HG03520 (cell line): ENCODE results near the gene RALGPS2.
A peak's percentile ranks its signal among the peaks of the same experiment; 100 is the strongest.

ENCODE experiments used
- ATAC-seq: cut with Tn5 transposase; IDR thresholded peaks from one replicate; pipeline ENCODE4 v1.9.1; 2021; ENCODE audit warnings: mild to moderate bottlenecking, moderate library complexity; ENCODE audit not compliant: unreplicated experiment

Gene RALGPS2, protein sequence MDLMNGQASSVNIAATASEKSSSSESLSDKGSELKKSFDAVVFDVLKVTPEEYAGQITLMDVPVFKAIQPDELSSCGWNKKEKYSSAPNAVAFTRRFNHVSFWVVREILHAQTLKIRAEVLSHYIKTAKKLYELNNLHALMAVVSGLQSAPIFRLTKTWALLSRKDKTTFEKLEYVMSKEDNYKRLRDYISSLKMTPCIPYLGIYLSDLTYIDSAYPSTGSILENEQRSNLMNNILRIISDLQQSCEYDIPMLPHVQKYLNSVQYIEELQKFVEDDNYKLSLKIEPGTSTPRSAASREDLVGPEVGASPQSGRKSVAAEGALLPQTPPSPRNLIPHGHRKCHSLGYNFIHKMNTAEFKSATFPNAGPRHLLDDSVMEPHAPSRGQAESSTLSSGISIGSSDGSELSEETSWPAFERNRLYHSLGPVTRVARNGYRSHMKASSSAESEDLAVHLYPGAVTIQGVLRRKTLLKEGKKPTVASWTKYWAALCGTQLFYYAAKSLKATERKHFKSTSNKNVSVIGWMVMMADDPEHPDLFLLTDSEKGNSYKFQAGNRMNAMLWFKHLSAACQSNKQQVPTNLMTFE

DNA sequence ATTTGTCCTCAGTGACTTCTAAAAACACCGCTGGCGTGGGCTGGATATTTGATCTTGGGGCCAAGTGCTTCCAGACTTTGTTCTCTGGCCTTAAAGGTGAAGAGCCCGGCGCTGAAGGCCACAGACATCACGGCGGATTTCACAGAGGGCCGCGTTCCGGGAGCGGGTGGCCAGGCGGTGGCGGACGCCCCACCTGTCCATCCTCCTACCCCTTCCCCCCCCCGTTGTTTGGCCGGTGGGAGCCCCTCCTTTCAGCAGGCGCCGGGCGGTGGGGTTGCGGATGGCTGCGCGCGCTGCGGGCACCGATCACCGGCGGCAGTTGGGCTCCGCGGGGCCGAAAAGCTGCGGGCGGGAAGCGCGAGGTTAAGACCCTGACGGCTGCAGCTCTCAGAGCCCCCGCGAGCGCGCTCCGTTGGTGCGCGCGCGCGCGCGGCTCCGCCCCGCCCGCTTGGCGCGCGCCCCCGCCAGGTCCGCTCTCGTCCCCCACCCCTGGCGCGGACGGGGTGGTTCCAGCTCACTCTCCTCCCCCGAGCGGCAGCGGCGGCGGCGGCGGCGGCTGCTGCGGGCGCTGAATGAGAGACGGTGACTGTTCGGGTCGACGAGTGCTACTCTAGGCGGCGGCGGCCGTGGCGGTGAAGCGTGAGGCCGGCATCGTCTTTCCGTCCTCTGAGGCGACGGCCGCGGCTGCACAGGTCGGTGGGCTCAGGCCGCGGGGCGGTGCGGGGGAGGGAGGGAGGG, at the start of gene RALGPS2:
Gene RALGPS2, plus strand, starts transcription at position 517 of the 738 bp plus-strand sequence. CDS start 51,521 bp downstream, outside the sequence.
- ATAC-seq: peak; percentile 55

DNA sequence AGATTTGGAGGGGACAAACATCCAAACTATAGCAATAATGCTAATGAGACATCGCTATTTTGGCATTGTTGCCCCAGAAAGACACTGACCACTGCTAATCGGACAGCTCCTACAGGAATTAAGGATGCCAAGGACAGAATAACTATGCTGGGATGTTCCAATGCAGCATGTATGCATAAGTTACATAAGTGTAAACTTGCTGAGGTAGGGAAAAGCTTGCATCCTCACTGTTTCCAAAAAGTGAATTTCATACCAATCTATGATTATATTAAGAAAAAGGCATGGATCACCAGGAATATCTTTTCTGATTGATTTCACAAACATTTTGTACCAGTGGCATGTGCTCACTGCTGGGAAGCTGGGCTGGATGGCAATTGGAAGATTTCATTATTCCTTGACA, 45.8 kb upstream of the RALGPS2 start:
- ATAC-seq: no peak

DNA sequence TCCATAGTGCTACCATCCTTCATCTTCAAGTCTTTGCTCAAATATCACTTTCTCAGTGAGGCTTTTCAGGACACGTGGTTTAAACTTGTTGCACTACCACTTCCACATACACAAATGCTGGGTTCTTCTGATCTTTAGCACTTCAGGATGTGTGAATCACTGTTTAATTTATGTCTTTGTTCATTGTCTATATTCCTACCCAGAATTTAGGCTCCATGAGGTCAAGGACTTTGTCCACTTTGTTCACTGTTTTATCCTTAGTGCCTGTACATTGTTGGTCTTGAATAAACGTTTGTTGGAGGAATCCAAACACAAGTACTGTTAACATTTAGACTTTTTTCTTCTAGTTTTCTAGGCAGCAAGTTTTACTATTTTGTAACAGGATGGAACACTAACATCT, 42.6 kb upstream of the RALGPS2 start:
- no peak for ATAC-seq

DNA sequence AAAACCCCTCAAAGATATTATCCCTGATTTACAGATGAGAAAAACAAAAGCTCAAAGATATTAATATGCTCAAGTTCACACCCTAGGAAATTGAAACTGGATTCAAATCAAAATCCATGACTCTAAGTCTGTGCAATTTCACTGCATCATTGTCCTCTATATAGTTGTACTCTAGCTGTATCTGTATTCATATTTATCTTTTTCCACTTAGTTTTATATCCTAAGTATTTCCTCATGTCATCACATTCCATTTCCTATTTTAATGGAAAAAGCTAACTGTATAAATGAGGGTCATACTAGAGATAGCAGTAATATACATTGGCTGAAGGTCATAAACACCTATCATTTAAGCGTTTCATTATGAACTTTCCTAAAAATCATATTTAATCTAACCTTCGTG, 42.2 kb upstream of the RALGPS2 start:
- no peak for ATAC-seq

DNA sequence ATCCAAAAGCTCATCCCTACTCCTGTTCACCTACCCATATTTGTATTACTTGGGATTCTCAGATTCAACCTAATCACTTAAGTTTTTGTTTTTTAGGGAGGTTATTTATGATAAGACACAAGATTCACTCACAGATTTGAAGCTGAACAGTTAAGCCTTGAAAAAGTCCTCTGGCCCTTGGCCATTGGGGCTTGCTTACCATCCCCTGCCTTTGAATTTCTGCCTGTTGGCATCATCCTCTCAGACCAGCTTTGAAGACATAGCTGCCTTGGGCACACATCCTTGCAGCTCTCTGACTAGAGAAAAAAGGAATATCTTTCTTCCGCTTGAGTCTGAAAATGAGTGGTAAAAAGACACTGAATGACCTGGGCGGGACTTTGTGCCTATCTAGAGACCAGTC, 41.8 kb upstream of the RALGPS2 start:
- no peak for ATAC-seq

DNA sequence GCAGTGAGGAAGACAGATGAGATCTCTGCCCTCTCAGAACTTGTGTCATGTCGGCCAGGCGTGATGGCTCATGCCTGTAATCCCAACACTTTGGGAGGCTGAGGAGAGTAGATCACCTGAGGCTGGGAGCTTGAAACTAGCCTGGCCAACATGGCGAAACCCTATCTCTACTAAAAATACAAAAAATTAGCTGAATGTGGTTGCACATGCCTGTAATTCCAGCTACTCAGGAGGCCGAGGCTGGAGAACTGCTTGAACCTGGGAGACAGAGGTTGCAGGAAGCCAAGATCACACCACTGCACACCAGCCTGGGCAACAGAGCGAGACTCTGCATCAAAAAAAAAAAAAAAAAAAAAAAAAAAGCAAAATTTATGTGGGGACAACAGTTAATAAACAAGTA, 40.9 kb upstream of the RALGPS2 start:
- no peak for ATAC-seq

DNA sequence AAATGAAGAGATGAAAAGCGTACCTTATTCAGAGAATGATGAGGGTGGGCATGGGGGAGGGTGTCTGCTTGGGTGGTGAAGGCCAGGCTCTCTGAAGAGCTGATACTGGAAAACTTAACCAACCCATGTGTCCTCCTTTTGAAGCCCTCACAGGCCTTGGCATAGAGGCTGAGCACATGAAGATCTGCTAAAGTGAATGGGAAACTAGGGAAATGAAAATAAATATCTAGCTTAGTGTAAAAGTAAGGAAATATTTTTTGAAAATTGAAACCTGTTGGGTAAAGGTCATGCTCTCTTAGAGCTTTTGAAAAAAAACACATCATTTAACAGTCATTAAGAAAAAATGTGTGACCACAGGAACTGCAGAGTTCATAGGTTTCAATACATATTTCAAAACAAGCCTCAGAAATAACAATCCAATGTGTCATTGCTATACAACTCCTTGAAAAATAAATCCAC, 40.5 kb upstream of the RALGPS2 start:
- ATAC-seq: peak; percentile 66

DNA sequence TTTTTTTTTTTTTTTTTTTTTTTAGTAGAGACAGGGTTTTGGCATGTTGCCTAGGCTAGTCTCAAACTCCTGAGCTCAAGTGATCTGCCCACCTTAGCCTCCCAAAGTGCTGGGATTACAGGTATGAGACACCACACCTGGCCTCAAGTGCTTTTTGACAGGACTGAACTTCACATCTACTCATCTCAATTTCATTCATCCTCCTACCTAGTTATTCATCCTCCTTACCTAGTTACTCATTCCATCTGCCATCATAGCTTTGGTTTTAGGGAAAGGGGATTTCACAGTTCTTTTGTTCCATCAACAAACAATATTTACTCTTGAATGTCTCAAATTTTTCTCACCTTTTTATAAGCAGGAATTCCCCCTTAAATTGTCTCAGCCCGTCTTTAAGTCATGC, 38.6 kb upstream of the RALGPS2 start:
- no peak for ATAC-seq

DNA sequence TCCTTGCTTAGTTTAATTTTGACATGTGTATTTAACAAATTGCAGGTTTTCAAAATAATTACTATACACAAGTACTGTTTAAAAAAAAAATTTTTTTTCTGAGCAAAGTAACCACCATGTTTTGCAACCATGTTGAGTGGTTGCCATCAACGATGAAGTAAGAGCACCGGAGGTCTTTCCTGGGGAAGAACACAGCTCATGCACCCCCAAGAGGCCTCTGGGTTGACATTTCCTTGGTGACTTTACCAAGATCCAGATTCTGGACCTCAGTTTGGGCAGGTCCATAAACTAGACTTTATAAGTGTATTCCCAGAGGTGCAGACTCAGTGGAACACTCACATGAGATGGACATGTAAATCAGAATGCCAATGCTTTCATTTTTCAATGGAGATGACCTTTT, 36.8 kb upstream of the RALGPS2 start:
- ATAC-seq: no peak

DNA sequence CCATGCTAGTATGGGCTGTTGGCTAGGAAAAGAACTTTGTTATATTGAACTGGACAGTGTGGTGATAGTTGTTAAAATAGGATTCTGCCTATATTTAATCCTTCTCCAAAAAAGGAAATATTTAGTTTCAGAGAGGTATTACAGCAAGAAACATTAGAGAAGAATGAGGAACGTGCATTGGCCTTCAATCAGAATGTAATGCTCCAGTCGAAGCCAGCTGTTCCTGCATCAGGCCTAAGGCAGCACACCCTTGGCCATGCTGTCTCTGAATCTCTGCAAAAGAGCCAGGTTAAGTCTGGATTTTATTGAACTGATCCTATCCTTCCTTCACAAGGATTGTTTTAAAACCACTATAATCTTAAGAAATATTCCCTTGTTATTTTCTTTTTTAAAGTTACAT, 35.3 kb upstream of the RALGPS2 start:
- ATAC-seq: no peak

DNA sequence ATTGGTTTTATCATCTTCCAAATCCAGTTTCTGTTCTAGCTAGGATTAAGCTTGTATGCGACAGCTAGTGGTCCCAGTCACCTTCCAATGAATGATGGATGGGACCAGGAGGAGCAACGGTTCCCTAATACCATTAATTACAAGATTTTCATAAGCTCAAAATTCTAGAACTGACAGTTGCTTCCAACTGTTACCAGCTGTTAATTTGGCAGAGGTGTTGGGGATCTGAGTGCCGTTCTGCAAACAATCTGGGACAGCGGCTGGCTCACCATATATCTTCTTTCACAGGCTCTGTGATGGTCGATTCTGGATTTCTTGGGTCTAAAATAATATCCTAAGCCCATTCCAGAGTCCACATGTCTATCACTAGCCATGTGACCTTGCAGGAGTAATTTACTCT, 34.5 kb upstream of the RALGPS2 start:
- no peak for ATAC-seq

DNA sequence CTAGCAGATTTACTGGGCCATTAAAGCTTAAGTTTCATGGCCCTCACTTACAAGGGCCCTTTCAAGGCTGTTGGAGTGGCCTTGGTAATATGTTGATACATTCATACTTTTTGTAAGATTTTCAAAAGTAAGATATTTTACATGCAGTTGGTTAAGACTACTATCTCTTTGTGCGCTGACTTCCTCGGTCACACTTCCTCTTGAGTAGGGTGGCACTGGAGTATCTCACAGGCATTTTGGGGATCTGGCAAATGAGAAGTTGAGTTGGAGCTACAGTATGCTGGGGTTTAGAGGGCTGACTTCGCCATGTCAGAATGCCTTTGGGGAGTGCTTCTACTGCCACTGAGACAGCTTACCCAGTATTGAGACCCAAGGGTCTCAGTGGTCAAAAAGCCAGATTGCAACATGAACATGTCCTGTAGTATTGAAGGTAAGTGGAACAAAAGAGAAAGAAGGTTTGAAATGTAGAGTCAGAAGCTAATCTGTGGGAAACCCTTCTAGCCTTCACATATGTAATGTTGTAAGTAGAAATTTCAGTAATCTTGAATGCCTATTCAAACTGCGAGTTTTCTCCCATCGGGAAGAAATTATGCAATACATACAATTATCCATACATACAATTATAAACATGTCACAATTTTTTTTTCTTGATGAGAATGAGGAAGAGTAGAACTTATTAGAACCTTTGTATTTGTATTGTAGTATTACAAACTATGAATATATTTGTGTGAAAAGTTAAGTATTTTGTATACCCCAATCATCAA, 32.3 kb upstream of the RALGPS2 start:
- ATAC-seq: no peak

DNA sequence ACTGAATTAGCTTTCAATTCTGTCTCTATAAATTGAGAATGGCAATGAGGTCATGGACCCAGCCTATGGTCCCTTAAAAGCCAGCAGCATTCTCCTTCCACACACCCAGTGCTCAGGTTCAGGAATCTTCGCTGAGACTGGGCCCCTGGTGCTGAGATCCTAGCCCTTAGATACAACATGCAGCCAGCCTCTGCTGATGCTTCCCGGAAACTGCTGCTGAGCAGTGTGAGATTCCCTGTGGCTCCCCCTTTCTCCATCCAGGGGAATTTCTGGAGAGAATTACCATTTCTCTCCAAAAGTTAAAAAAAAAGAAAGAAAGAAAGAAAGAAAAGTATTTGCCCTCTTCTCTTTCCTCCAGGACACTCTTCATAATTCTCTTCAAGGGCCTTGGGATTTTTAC, 31.7 kb upstream of the RALGPS2 start:
- ATAC-seq: no peak

DNA sequence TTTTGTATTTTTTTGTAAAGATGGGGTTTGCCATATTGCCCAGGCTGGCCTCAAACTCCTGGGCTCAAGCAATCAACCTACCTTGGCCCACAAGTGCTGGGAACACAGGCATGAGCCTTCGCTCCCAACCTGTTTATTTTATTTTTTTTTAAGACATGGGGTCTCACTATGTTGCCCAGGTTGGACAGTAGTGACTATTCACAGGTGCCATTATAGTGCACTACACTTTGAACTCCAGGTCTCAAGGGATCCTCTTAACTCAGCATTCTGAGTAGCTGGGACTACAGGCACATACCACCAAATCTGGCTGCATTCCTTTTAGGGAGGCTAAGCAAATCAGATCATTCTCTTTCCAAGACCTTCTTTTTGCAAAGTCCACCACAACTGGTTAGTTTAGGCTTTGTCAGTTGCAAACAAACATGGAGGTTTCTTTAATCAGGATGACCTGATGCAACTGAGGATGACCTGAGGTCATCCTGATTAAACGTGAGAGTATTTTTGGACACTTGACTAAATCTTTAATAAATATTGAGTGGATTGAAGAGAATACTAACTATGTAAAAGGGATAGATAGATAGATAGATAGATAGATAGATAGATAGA, 30.0 kb upstream of the RALGPS2 start:
- ATAC-seq: no peak

DNA sequence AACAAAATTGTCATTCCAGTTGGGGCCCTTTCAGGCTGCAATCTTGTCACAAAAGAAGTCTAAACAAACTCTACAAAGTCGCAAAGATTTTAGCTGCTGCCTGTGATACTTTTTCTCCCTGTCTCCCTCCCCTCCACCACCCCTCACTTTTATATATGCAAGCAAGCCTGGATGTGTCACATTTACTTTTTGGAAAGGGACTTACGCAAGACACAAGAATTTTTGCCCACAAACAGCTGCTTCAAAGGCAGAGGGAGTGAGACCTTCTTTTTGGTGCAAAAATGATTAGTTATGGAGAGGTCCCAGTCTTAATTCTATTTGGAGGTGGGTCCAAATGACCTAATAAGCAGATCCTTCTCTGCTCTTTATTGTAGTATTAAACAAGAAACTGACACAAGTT, 22.9 kb upstream of the RALGPS2 start:
- no peak for ATAC-seq

DNA sequence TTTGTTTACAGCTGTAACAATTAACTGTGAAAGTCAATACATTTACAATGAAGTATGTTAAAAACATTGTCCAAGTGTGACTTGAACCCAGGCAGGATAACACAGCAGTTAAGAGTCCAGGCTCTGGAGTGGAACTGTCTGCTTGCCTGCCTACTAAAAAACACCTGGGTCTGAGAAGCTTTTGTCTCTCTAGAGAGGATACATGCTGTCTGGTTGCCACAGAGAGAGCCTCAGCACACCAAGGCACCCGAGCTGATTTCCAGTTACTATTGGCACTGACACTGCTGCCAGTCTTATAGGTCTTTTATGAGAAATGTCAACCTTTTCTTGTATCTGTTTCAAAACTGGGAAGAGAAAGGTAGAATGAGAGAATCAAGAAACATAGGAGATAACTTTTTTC, 20.2 kb upstream of the RALGPS2 start:
- no peak for ATAC-seq

DNA sequence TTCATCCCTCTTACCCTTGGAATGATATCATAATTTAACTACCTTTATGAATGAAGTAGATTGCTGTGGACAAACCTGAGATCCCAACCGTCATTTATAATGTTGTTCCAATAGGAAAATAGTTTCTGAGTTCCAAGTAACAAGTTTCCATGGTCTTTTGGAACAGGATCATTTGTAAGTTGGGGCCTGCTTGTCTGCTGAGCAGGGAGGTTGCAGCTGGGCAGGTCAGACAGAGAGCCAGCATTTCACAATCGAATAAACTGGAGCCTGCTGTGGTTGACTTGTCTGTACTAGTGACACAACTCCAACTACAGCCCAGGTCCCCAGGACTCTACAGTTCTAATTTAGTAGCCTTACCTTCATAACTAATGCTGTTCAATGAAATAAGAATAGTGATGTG, 18.6 kb upstream of the RALGPS2 start:
- ATAC-seq: no peak

DNA sequence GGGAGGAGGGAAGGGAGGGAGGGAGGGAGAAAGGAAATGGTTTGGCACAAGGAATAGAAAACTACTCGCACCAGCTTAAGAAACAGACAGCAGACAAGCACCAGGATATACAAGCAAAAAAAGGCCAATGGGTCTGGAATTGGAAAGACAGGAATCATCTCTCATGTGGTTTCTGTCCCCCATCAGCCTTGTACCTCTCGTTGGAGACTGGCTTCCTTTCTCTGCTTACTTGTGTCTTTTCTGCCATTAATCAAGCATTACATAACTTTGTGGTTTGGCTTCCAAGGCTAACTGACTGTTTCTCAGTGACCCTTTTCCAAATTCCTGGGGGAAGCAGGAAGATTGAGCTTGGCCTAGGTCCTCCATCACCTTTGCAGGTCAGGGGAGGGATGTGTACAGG, 11.8 kb upstream of the RALGPS2 start:
- ATAC-seq: no peak

DNA sequence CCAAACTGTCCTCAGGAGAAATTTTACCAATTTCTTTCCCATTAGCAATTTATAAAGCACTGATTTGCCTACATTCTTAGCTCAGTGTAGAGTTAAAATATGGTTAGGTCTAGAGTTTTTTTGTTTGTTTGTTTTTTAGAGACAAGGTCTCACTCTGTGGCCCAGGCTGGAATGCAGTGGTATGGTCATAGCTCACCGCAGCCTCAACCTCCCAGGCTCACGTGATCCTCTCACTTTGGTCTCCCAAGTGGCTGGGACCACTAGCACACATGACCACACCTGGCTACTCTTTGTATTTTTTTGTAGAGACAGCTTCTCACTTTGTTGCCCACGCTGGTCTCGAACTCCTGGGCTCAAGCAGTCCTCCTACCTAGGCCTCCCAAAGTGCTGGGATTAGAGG, 10.6 kb upstream of the RALGPS2 start:
- no peak for ATAC-seq

DNA sequence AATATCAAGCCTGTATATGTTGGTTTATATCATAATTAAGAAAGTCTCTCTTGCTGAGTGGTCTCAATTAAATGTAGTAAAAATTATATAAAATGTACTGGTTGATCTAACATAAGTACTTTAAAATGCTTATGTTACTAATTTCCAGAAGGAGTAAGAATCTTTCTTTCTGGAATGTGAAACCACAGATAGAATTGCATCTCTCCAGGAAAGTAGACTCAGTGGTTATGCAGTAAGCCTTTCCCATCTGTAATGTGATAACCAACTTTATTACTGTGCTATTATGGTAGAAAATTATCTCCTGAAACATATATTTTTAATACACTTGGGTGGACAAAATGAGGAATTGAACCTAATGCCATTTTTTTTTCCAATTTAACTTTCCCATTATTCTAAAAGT, 8.9 kb upstream of the RALGPS2 start:
- ATAC-seq: no peak

DNA sequence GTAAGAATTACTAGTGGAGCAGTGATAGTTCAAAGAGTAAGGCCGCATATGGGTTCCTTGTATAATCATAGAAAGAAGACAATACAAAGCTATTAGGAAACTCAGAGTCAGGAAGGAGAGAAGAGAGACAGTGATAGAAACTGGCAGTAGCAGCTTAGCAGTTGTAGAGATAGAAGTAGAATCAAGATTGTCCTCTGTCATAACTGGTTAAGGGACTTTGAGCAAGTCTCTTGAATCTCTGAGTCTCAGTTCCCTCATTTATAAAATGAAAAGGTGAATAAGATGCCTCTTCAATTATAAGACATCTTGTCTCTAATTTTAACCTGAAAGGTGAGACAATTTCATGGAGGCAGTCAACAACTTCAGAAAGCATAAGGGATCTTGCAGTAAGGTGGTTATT, 6.5 kb upstream of the RALGPS2 start:
- no peak for ATAC-seq
